ENCODE data around the gene PPARGC1A. TPM values are rescaled to one million over a fixed set of nuclear protein-coding genes. Genes with fewer than 3 reads are reported as not detected.

The PPARGC1A gene
- total RNA-seq, 6 donors from 2014 or later: 4.6 to 16.8 (median 11.8) TPM

DNA sequence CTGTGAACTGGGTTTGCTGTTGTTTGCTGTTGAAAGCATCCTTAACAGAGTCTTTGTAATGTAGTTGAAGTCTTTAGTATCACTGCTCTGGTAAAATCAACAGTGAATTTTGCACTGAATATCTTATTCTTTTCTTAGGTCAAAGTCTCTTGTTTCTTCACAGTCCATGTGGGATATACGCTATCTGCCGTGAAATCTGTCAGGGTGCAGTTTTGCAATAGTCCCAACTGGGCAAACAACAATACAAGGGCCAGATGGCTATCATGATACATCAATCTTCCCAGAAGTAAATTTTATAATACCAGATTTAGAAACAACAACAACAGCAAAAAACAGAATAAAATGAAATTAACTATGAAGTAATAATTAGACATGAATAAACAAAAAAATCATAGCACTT is 123.5 kb downstream of the PPARGC1A start:
- Histone ChIP-seq H3K4me1 (no peaks in the 10 kb centered on the region), H3K27ac (no peak overlapping the region), H3K27me3 (no peaks in the 10 kb centered on the region), H3K9me3 (no peaks in the 10 kb centered on the region), H3K36me3 (no peaks in the 10 kb centered on the region), H3K4me3 (no peak overlapping the region)
- ATAC-seq (ENCODE audit: low FRiP score in 2 of 2): no peak
- DNase-seq: no peak
- WGBS, 2 donors: 70 to 77% methylated on average over 2 of the region's 2 CpGs
- TF ChIP-seq POLR2AphosphoS5 (IDR thresholded peaks at IDR 0.05) (no peak), POLR2A (IDR thresholded peaks at IDR 0.05) (no peak), EP300 (IDR thresholded peaks at IDR 0.05) (no peak)
- TF ChIP-seq, protein P1, sequence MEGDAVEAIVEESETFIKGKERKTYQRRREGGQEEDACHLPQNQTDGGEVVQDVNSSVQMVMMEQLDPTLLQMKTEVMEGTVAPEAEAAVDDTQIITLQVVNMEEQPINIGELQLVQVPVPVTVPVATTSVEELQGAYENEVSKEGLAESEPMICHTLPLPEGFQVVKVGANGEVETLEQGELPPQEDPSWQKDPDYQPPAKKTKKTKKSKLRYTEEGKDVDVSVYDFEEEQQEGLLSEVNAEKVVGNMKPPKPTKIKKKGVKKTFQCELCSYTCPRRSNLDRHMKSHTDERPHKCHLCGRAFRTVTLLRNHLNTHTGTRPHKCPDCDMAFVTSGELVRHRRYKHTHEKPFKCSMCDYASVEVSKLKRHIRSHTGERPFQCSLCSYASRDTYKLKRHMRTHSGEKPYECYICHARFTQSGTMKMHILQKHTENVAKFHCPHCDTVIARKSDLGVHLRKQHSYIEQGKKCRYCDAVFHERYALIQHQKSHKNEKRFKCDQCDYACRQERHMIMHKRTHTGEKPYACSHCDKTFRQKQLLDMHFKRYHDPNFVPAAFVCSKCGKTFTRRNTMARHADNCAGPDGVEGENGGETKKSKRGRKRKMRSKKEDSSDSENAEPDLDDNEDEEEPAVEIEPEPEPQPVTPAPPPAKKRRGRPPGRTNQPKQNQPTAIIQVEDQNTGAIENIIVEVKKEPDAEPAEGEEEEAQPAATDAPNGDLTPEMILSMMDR (IDR thresholded peaks at IDR 0.05): no peak

DNA sequence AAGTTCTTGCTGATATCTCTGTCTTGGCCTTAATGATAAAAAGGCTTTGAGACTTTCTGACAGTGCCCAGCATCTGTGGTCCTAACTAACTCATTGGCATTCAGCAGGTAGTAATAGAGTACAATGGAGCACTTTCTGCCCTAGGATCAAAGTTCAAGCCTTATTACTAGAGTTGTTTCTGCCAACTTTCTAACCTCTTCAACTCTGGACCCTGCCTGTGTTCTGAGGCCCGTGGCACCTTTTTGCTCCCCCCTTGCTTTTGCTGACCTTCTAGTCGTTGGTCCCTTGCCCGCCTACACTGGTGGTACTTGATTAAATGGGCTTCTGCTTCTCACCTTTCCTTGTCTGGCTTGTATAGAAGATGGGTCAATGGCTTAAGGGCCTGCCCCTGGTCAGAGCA is 126.3 kb downstream of the PPARGC1A start:
- TF ChIP-seq, protein P1 (IDR thresholded peaks at IDR 0.05): no peak
- TF ChIP-seq POLR2AphosphoS5 (IDR thresholded peaks at IDR 0.05): no peak
- TF ChIP-seq EP300 (IDR thresholded peaks at IDR 0.05): no peak
- TF ChIP-seq POLR2A (IDR thresholded peaks at IDR 0.05): no peak
- H3K36me3 ChIP-seq: no peaks in the 10 kb centered on the region
- WGBS, 2 donors: 63 to 83% methylated on average over 3 of the region's 3 CpGs
- ATAC-seq (ENCODE audit: low FRiP score in 2 of 2): no peak
- H3K4me3 ChIP-seq: no peak overlapping the region
- no peaks in the 10 kb centered on the region for H3K4me1 ChIP-seq
- H3K9me3 ChIP-seq: no peaks in the 10 kb centered on the region
- H3K27ac ChIP-seq: no peak overlapping the region
- DNase-seq: no peak
- H3K27me3 ChIP-seq: no peaks in the 10 kb centered on the region

DNA sequence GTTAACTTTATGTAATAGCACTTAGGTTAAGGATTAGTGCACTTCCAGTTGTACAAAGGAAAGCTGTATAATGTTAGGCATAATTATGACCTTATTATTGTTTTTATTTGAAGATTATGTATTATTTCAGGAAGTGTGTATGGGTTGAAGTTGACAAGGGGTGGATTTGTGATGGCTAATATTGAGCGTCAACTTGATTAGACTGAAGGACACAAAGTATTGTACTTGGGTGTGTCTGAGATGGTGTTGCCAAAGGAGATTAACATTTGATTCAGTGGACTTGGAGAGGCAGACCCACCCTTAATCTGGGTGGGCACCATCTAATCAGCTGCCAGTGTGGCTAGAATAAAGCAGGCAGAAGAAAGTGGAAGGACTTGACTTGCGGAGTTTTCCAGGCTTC is 127.3 kb downstream of the PPARGC1A start:
- Histone ChIP-seq H3K27me3 (no peaks in the 10 kb centered on the region), H3K4me3 (no peak overlapping the region), H3K27ac (no peak overlapping the region), H3K36me3 (no peaks in the 10 kb centered on the region), H3K9me3 (no peaks in the 10 kb centered on the region), H3K4me1 (no peaks in the 10 kb centered on the region)
- WGBS, 2 donors: 87 to 93% methylated on average over 2 of the region's 2 CpGs
- DNase-seq (no peak), ATAC-seq (ENCODE audit: low FRiP score in 2 of 2) (no peak)
- TF ChIP-seq, protein P1 (IDR thresholded peaks at IDR 0.05): no peak
- no peak for TF ChIP-seq POLR2AphosphoS5 (IDR thresholded peaks at IDR 0.05)
- no peak for TF ChIP-seq POLR2A (IDR thresholded peaks at IDR 0.05)
- TF ChIP-seq EP300 (IDR thresholded peaks at IDR 0.05): no peak

DNA sequence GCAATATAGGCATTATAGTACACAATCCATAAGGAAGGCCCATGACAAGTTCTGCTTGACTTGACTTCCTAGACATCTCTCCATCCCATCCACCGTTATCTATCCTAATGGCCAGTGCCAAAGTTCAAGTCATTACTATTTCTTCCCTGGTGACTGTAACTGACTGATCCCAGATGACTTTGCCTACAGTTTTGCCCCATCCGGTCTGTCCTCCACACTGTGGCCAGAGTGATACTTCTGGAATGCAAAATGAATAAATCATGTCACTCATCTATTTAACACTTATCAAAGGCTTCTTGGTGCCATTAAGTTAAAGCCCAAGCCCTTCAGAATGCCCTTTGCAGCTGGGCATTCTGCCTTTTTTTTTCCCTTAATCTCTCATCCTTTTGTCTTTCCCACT is 130.8 kb downstream of the PPARGC1A start:
- no peak for ATAC-seq (ENCODE audit: low FRiP score in 2 of 2)
- DNase-seq: no peak
- TF ChIP-seq, protein P1 (IDR thresholded peaks at IDR 0.05): no peak
- TF ChIP-seq POLR2AphosphoS5 (IDR thresholded peaks at IDR 0.05): no peak
- no peak for TF ChIP-seq POLR2A (IDR thresholded peaks at IDR 0.05)
- no peak for TF ChIP-seq EP300 (IDR thresholded peaks at IDR 0.05)
- Histone ChIP-seq H3K9me3 (no peaks in the 10 kb centered on the region), H3K4me1 (no peaks in the 10 kb centered on the region), H3K27ac (no peak overlapping the region), H3K36me3 (no peaks in the 10 kb centered on the region), H3K4me3 (no peak overlapping the region), H3K27me3 (no peaks in the 10 kb centered on the region)
- WGBS, 2 donors: 58 to 70% methylated on average over 2 of the region's 2 CpGs

DNA sequence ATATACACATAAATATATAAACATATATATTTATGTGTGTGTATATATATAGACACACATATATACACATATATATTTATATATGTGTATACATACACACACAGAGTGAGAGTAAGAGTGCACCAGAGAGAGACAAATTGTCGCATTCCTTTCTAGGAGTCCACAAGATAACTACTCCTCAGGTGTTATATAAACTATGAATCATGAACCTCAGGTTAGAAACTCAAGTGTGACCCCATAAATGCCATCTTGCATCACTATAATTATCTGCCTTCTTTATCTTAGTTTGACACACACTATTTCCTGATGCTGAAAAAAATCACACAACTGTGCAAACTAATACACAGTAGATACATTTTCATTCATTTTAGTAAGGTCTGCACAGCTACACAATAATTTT is 135.2 kb downstream of the PPARGC1A start:
- no peaks in the 10 kb centered on the region for H3K4me1 ChIP-seq
- no peaks in the 10 kb centered on the region for H3K36me3 ChIP-seq
- no peaks in the 10 kb centered on the region for H3K9me3 ChIP-seq
- no peaks in the 10 kb centered on the region for H3K27me3 ChIP-seq
- ATAC-seq (ENCODE audit: low FRiP score in 2 of 2) (no peak), DNase-seq (no peak)
- TF ChIP-seq EP300 (IDR thresholded peaks at IDR 0.05) (no peak), POLR2AphosphoS5 (IDR thresholded peaks at IDR 0.05) (no peak), POLR2A (IDR thresholded peaks at IDR 0.05) (no peak)
- TF ChIP-seq, protein P1 (IDR thresholded peaks at IDR 0.05): no peak
- H3K27ac ChIP-seq: no peak overlapping the region
- 100% methylated on average over 1 of the region's 1 CpG for WGBS, 2 donors
- no peak overlapping the region for H3K4me3 ChIP-seq
